OCI-LY1 (cell line): ENCODE results near the gene ENTR1.

Source experiments
- EZH2 ChIP-seq: fragments of 200-600 bp; sonication (generic), shearing (Covaris generic); IDR thresholded peaks from 2 replicates; pipeline ENCODE4 v1.8.0; 2017; ENCODE audit warnings: borderline replicate concordance, mixed run types, mild to moderate bottlenecking, antibody characterized with exemption, low read length, moderate library complexity, mixed read lengths
- TF ChIP-seq, protein P1 (sequence below): fragments of 200-600 bp; sonication (generic), shearing (Covaris generic); IDR thresholded peaks from 2 replicates; pipeline ENCODE4 v1.5.1; 2017; ENCODE audit warnings: mild to moderate bottlenecking, antibody characterized with exemption, low read length, moderate library complexity, mixed read lengths

DNA sequence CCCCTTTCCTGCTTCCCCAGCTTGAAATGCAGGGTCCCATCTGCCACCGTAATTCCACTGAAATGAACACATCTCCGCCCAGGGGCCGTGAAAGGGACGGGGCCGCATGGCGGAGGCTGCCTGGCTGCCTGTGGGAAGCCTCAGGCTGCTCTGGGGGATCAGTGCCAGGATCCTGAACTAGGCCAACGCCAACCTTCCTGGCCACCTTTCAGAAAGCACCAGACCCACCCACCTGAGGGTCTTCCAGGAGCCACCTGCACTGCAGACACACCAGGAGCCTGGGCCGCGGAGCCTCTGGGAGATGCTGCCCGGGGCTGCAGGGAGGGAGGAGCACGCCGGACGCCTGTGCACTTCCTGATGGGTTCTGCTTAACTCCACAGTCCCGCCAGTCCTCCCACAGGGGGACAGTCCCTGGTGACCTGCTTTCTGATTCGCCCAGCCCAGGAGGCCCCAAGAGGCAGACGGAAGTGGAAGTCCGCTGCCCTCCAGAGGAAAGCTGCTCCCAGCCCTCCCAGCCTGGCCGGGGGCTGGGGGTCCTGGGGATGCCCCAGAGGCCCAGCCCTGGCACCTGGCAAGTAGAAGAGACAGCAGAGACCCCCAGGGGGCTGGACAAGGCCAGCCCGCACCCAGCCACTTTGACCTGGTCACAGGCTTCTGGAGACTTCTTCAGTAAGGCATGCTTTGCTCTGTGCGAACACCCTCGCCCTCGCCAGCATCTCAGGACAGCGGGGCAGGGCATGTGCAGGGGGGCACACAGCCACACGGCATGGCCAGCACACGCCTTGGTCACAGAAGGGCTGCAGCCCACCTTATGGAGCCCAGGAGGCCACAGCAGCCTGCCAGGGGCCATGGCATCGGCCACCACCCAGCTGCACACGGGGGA, 36.9 kb downstream of the ENTR1 start, which contains the start of gene CARD9:
- TF ChIP-seq, protein P1, sequence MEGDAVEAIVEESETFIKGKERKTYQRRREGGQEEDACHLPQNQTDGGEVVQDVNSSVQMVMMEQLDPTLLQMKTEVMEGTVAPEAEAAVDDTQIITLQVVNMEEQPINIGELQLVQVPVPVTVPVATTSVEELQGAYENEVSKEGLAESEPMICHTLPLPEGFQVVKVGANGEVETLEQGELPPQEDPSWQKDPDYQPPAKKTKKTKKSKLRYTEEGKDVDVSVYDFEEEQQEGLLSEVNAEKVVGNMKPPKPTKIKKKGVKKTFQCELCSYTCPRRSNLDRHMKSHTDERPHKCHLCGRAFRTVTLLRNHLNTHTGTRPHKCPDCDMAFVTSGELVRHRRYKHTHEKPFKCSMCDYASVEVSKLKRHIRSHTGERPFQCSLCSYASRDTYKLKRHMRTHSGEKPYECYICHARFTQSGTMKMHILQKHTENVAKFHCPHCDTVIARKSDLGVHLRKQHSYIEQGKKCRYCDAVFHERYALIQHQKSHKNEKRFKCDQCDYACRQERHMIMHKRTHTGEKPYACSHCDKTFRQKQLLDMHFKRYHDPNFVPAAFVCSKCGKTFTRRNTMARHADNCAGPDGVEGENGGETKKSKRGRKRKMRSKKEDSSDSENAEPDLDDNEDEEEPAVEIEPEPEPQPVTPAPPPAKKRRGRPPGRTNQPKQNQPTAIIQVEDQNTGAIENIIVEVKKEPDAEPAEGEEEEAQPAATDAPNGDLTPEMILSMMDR, result no peak
- no peak for TF ChIP-seq EZH2
